Lower lobe of right lung (tissue), 2 donors: ENCODE measurements around the gene TXNDC9. TPM values are rescaled to one million over a fixed set of nuclear protein-coding genes. Genes with fewer than 3 reads are reported as not detected.
"Not testable (repeated sequence)": the region's sequence is repeated elsewhere in the genome, so short reads cannot be mapped to it uniquely, and the experiment has no call there.

Source experiments
- ATAC-seq, 2 donors: fragments of 200-7000 bp; cut with Tn5 transposase; one replicate each; pipeline ENCODE4 v1.9.1; 2020 to 2022; ENCODE audit warnings: mild to moderate bottlenecking in 2 of 2, moderate library complexity in 2 of 2
- DNase-seq: peaks from one replicate; pipeline ENCODE4 v3.0.0-alpha.2; 2020
- H3K27ac ChIP-seq: fragments of 200-600 bp; one replicate; pipeline ENCODE4 v1.8.0; 2022
- H3K27me3 ChIP-seq: fragments of 200-600 bp; one replicate; pipeline ENCODE4 v1.8.0; 2022; ENCODE audit warnings: low read depth
- H3K36me3 ChIP-seq: fragments of 200-600 bp; one replicate; pipeline ENCODE4 v1.8.0; 2022; ENCODE audit warnings: mild to moderate bottlenecking
- H3K4me1 ChIP-seq: fragments of 200-600 bp; one replicate; pipeline ENCODE4 v1.8.0; 2022
- H3K4me3 ChIP-seq: fragments of 200-600 bp; one replicate; pipeline ENCODE4 v1.8.0; 2022; ENCODE audit warnings: mild to moderate bottlenecking
- H3K9me3 ChIP-seq: fragments of 200-600 bp; one replicate; pipeline ENCODE4 v1.8.0; 2022
- CTCF ChIP-seq: fragments of 200-600 bp; IDR thresholded peaks from one replicate; pipeline ENCODE4 v1.8.0; 2022; ENCODE audit warnings: antibody characterized with exemption, mild to moderate bottlenecking
- intact Hi-C: fragments of 100-400 bp; cut with DNase I; formaldehyde crosslinking; loops from one replicate; pipeline ENCODE4 v1.11.0; 2022
- total RNA-seq: library from RNA; stranded (reverse); fragmentation: NEBNext Ultra II Directional; extraction: Animal tissue kit (Norgen Biotek cat#: 25700); gene quantifications from one replicate; pipeline ENCODE4 v1.2.1, GENCODE V29; 2021
- donor health status: DM: no; HTN: yes; CAD: no; lungs with severe emphysema.

Gene TXNDC9
- total RNA-seq, 1 donor from 2014 or later = 23.4 TPM

DNA sequence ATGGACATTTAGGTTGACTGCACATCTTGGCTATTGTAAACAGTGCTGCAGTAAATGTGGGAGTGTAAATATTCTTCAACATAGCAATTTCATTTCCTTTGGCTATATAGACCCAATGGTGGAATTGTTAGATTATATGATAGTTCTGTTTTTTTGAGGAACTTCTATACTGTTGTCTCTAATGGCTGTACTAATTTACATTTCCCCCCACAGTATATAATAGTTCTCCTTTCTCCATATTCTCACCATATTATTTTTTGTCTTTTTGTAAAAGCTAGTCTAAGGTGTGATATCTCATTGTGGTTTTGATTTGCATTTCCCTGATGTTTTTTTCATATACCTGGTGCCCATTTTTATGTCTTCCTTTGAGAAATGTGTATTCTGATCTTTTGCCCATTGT lies 14.1 kb upstream of the TXNDC9 start:
- ATAC-seq (no peak), DNase-seq (no peak)
- H3K27ac ChIP-seq = no peak overlapping the region
- peaks cover 11% of the 10 kb centered on the region for H3K4me1 ChIP-seq
- no peaks in the 10 kb centered on the region for H3K9me3 ChIP-seq
- intact Hi-C loops = no loop called here
- H3K27me3 ChIP-seq = no peaks in the 10 kb centered on the region
- no peak overlapping the region for H3K4me3 ChIP-seq
- TF ChIP-seq CTCF = no peak
- H3K36me3 ChIP-seq = no peaks in the 10 kb centered on the region

DNA sequence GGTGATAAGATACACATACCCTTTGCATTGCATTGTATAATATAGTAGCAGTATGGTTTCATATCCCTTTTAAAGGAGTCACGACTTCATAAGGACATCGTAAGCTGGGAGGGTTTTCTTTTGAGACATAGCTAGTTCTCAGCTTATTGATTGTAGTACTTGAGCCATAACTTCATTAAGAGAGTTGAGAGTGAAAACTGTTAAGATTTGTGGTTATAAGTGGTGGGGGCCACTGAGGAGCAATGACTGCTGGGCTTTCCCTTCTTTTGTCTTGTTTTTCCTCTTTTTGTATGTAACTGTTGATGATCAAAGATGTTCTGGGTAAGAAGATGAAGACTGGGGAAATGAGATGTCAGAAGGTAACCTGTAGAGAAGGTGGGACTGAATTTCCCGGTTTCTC lies 12.0 kb upstream of the TXNDC9 start:
- Histone ChIP-seq H3K4me1 (peaks cover 11% of the 10 kb centered on the region), H3K36me3 (no peaks in the 10 kb centered on the region), H3K4me3 (no peak overlapping the region), H3K9me3 (no peaks in the 10 kb centered on the region), H3K27me3 (no peaks in the 10 kb centered on the region), H3K27ac (no peak overlapping the region)
- intact Hi-C loops = no loop called here
- ATAC-seq = no peak
- no peak for DNase-seq
- no peak for TF ChIP-seq CTCF

- Histone ChIP-seq H3K4me1 (peaks cover 11% of the 10 kb centered on the region), H3K36me3 (no peaks in the 10 kb centered on the region), H3K27ac (no peak overlapping the region), H3K4me3 (no peak overlapping the region), H3K9me3 (no peaks in the 10 kb centered on the region), H3K27me3 (no peaks in the 10 kb centered on the region)
- intact Hi-C loops = no loop called here
- ATAC-seq (no peak), DNase-seq (no peak)
- TF ChIP-seq CTCF = no peak
Observed at GRCh38 chr2:99346218-99346617, 10.1 kb upstream of the TXNDC9 start.

DNA sequence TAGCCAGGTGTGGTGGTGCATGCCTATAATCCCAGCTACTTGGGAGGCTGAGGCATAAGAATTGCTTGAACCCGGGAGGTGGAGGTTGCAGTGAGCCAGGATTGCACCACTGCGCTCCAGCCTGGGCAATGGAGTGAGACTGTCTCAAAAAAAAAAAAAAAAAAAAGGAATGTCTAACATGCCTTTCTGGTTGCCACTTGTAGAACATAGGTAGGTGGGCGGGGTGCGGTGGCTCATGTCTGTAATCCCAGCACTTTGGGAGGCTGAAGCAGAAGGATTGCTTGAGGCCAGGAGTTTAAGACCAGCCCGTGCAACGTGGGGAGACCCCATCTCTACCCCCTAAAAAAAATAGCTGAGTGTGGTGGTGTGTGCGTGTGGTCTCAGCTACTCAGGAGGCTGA lies 9.3 kb upstream of the TXNDC9 start:
- H3K4me1 ChIP-seq = peaks cover 11% of the 10 kb centered on the region
- H3K4me3 ChIP-seq, H3K9me3 ChIP-seq, H3K36me3 ChIP-seq, DNase-seq, H3K27ac ChIP-seq, ATAC-seq, H3K27me3 ChIP-seq, intact Hi-C loops: not testable (repeated sequence)

GRCh38 chr2:99342536-99342935 lies 6.4 kb upstream of the TXNDC9 start:
- DNase-seq (no peak), ATAC-seq (no peak)
- intact Hi-C loops = no loop called here
- H3K27me3 ChIP-seq = no peaks in the 10 kb centered on the region
- TF ChIP-seq CTCF = no peak
- no peak overlapping the region for H3K27ac ChIP-seq
- H3K4me3 ChIP-seq = no peak overlapping the region
- H3K4me1 ChIP-seq = peaks cover 20% of the 10 kb centered on the region
- no peaks in the 10 kb centered on the region for H3K36me3 ChIP-seq
- H3K9me3 ChIP-seq = no peaks in the 10 kb centered on the region

GRCh38 chr2:99340669-99341236 lies 4.6 kb upstream of the TXNDC9 start:
- H3K9me3 ChIP-seq = no peaks in the 10 kb centered on the region
- intact Hi-C loops = no loop called here
- no peak for TF ChIP-seq CTCF
- H3K27me3 ChIP-seq = no peaks in the 10 kb centered on the region
- ATAC-seq = no peak
- no peak for DNase-seq
- no peak overlapping the region for H3K27ac ChIP-seq
- no peaks in the 10 kb centered on the region for H3K36me3 ChIP-seq
- H3K4me3 ChIP-seq = no peak overlapping the region
- H3K4me1 ChIP-seq = peaks cover 20% of the 10 kb centered on the region
